Right kidney (tissue), 9 donors: Measurements from ENCODE around the gene PAK2.
"Not testable (repeated sequence)": the region's sequence is repeated elsewhere in the genome, so short reads cannot be mapped to it uniquely, and the experiment has no call there.

Experiments
- DNase-seq: peaks from one replicate; pipeline ENCODE4 v3.0.0-alpha.2; 2016
- long read RNA-seq, 8 donors: transcript quantifications; one replicate each; lab custom pipeline, GENCODE V29; 2026

The PAK2 gene
- long read RNA-seq, donor 1, full-length matches to known transcripts: 7 of 14 reads
- long read RNA-seq, donor 1, partial matches to known transcripts: 7 of 14 reads
- long read RNA-seq, donor 1, other reads (novel, unspliced or antisense): 0 of 14 reads
- long read RNA-seq, donor 2, full-length matches to known transcripts: 5 of 14 reads
- long read RNA-seq, donor 2, partial matches to known transcripts: 9 of 14 reads
- long read RNA-seq, donor 2, other reads (novel, unspliced or antisense): 0 of 14 reads
- long read RNA-seq, donor 3, full-length matches to known transcripts: 4 of 12 reads
- long read RNA-seq, donor 3, partial matches to known transcripts: 8 of 12 reads
- long read RNA-seq, donor 3, other reads (novel, unspliced or antisense): 0 of 12 reads
- long read RNA-seq, donor 4, full-length matches to known transcripts: 11 of 27 reads
- long read RNA-seq, donor 4, partial matches to known transcripts: 16 of 27 reads
- long read RNA-seq, donor 4, other reads (novel, unspliced or antisense): 0 of 27 reads
- long read RNA-seq, donor 5, full-length matches to known transcripts: 11 of 11 reads
- long read RNA-seq, donor 5, partial matches to known transcripts: 0 of 11 reads
- long read RNA-seq, donor 5, other reads (novel, unspliced or antisense): 0 of 11 reads
- long read RNA-seq, donor 6, full-length matches to known transcripts: 12 of 37 reads
- long read RNA-seq, donor 6, partial matches to known transcripts: 25 of 37 reads
- long read RNA-seq, donor 6, other reads (novel, unspliced or antisense): 0 of 37 reads
- long read RNA-seq, donor 7, full-length matches to known transcripts: 4 of 32 reads
- long read RNA-seq, donor 7, partial matches to known transcripts: 28 of 32 reads
- long read RNA-seq, donor 7, other reads (novel, unspliced or antisense): 0 of 32 reads
- long read RNA-seq, donor 8, full-length matches to known transcripts: 9 of 9 reads
- long read RNA-seq, donor 8, partial matches to known transcripts: 0 of 9 reads
- long read RNA-seq, donor 8, other reads (novel, unspliced or antisense): 0 of 9 reads

- DNase-seq: peak; percentile 95
Measured at GRCh38 chr3:196739671-196740480, at the start of gene PAK2. PAK2 (plus strand) TSS chr3:196739857; CDS start chr3:196782647, 42,790 bp downstream.

GRCh38 chr3:196689941-196690660, 49.6 kb upstream of the PAK2 start:
- DNase-seq: no peak

- no peak for DNase-seq
Measured at GRCh38 chr3:196691386-196691785, 48.3 kb upstream of the PAK2 start.

GRCh38 chr3:196694202-196694638, 45.4 kb upstream of the PAK2 start:
- DNase-seq: no peak

- DNase-seq: no peak
Measured at GRCh38 chr3:196694941-196695848, 44.5 kb upstream of the PAK2 start.

GRCh38 chr3:196695849-196696226, 43.8 kb upstream of the PAK2 start:
- no peak for DNase-seq

GRCh38 chr3:196697270-196697669, 42.4 kb upstream of the PAK2 start:
- no peak for DNase-seq

GRCh38 chr3:196699749-196700148, 39.9 kb upstream of the PAK2 start:
- DNase-seq: no peak

GRCh38 chr3:196700801-196701200, 38.9 kb upstream of the PAK2 start:
- DNase-seq: no peak

GRCh38 chr3:196706327-196706726, 33.3 kb upstream of the PAK2 start:
- DNase-seq: no peak

GRCh38 chr3:196706731-196707130, 32.9 kb upstream of the PAK2 start:
- DNase-seq: no peak

GRCh38 chr3:196707566-196707965, 32.1 kb upstream of the PAK2 start:
- no peak for DNase-seq

GRCh38 chr3:196708467-196708866, 31.2 kb upstream of the PAK2 start:
- no peak for DNase-seq

- peak; percentile 99 for DNase-seq
Measured at GRCh38 chr3:196711838-196712513, 27.7 kb upstream of the PAK2 start, which contains the start of the genes CEP19 and PIGX. CEP19 (minus strand) TSS chr3:196712250; CDS start chr3:196708657, 3,593 bp downstream. PIGX (plus strand) TSS chr3:196712377.

GRCh38 chr3:196712514-196713413, 26.9 kb upstream of the PAK2 start:
- DNase-seq: peak; percentile 89

GRCh38 chr3:196717162-196717561, 22.5 kb upstream of the PAK2 start:
- DNase-seq: not testable (repeated sequence)

- no peak for DNase-seq
Measured at GRCh38 chr3:196721097-196721496, 18.6 kb upstream of the PAK2 start.
